Mesothelial cell of epicardium (in vitro differentiated cells): ENCODE measurements around the gene VPS16. TPM values are rescaled to one million over a fixed set of nuclear protein-coding genes. Genes with fewer than 3 reads are reported as not detected.
"Not testable (repeated sequence)": the region's sequence is repeated elsewhere in the genome, so short reads cannot be mapped to it uniquely, and the experiment has no call there.

Source experiments
- DNase-seq, 2 experiments: peaks; one replicate each; pipeline ENCODE4 v3.0.0; 2021; ENCODE audit warnings: low spot score in 2 of 2; ENCODE audit not compliant: unreplicated experiment in 2 of 2
- H3K27ac Mint-ChIP-seq: 2 replicates; pipeline ENCODE4 v1.8.0; 2021; ENCODE audit warnings: mixed read lengths
- H3K27me3 Mint-ChIP-seq: 2 replicates; pipeline ENCODE4 v1.8.0; 2021; ENCODE audit warnings: low read depth, mixed read lengths
- H3K36me3 Mint-ChIP-seq: 2 replicates; pipeline ENCODE4 v1.8.0; 2021; ENCODE audit warnings: mixed read lengths
- H3K4me1 Mint-ChIP-seq: 2 replicates; pipeline ENCODE4 v1.8.0; 2021; ENCODE audit warnings: mixed read lengths
- H3K4me3 Mint-ChIP-seq: 2 replicates; pipeline ENCODE4 v1.8.0; 2021; ENCODE audit warnings: mild to moderate bottlenecking, moderate library complexity, mixed read lengths
- H3K9me3 Mint-ChIP-seq: 2 replicates; pipeline ENCODE4 v1.8.0; 2021; ENCODE audit warnings: mixed read lengths
- total RNA-seq: library from RNA; stranded (reverse); gene quantifications from 3 replicates; pipeline ENCODE4 v1.2.1, GENCODE V29; 2021
- TF ChIP-seq, protein P1 (sequence below): fragments of 200-600 bp; sonication (generic); IDR thresholded peaks from one replicate; pipeline ENCODE4 v1.5.0; 2021; ENCODE audit warnings: antibody characterized with exemption; ENCODE audit not compliant: unreplicated experiment

The VPS16 gene
- total RNA-seq, 1 donor from 2014 or later = 51.6 TPM

DNA sequence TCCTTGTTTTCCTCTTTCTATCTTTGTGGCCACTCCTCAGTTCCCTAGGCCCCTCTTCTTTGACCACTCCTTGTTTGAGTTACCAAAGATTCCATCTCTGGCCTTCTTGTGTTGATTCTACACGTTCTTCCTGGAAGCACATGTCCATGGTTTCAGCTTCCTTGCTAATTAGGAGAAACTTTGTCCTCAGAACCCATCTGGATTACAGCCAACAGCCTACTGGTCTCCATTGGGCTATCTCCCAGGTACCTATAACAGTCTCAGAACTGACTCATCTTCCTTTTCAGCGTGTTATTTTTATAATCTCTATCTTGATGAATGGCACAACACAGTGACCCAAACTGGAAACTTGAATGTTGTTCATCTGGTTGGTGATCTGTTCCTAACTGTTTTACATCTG lies 50.2 kb downstream of the VPS16 start:
- H3K9me3 Mint-ChIP-seq = peaks cover 3% of the 10 kb centered on the region
- H3K27me3 Mint-ChIP-seq = no peaks in the 10 kb centered on the region
- no peak overlapping the region for H3K4me3 Mint-ChIP-seq
- peaks cover 22% of the 10 kb centered on the region for H3K4me1 Mint-ChIP-seq
- no peak for DNase-seq
- H3K27ac Mint-ChIP-seq = peak overlapping the region; percentile 8
- TF ChIP-seq, protein P1, sequence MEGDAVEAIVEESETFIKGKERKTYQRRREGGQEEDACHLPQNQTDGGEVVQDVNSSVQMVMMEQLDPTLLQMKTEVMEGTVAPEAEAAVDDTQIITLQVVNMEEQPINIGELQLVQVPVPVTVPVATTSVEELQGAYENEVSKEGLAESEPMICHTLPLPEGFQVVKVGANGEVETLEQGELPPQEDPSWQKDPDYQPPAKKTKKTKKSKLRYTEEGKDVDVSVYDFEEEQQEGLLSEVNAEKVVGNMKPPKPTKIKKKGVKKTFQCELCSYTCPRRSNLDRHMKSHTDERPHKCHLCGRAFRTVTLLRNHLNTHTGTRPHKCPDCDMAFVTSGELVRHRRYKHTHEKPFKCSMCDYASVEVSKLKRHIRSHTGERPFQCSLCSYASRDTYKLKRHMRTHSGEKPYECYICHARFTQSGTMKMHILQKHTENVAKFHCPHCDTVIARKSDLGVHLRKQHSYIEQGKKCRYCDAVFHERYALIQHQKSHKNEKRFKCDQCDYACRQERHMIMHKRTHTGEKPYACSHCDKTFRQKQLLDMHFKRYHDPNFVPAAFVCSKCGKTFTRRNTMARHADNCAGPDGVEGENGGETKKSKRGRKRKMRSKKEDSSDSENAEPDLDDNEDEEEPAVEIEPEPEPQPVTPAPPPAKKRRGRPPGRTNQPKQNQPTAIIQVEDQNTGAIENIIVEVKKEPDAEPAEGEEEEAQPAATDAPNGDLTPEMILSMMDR = no peak
- H3K36me3 Mint-ChIP-seq = peaks cover 6% of the 10 kb centered on the region

DNA sequence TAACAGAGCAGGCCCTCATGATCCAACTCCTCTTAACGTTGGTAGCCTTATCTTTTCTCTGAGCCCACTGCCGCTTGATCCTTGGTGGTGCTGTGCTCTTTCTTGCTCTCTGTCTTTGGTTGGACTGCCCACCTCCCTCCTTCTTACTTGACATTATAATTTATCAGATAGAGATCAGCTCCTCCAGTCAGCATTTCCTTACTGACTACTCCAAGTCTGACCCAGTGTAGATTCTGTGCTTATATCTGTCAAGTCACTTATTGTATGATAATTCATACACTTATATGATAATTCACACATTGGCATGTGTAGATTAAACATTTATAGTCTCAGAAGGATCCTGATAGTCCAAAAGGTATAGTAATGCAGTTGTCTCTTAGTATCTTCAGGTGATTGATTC lies 50.8 kb downstream of the VPS16 start:
- no peak overlapping the region for H3K27ac Mint-ChIP-seq
- peaks cover 22% of the 10 kb centered on the region for H3K4me1 Mint-ChIP-seq
- H3K4me3 Mint-ChIP-seq = no peak overlapping the region
- TF ChIP-seq, protein P1 = no peak
- no peak for DNase-seq
- H3K27me3 Mint-ChIP-seq = no peaks in the 10 kb centered on the region
- H3K36me3 Mint-ChIP-seq = peaks cover 9% of the 10 kb centered on the region
- H3K9me3 Mint-ChIP-seq = peaks cover 4% of the 10 kb centered on the region

DNA sequence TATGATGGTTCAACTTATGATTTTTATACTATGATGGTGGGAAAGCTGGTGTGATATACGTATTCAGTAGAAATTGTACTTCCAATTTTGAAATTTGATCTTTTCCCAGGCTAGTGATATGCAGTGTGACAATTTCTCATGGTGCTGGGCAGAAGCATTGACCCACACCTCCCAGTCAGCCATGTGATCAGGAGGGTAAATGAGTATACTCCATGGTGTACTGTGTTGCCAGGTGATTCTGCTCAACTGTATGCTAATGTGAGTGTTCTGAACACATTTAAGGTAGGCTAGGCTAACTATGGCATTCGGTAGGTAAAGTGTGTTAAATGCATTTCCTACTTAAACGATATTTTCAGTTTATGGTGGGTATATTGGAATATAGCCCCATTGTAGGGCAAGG lies 51.8 kb downstream of the VPS16 start:
- Mint-ChIP-seq H3K4me3 (no peak overlapping the region), H3K27me3 (no peaks in the 10 kb centered on the region), H3K4me1 (peaks cover 22% of the 10 kb centered on the region), H3K27ac (no peak overlapping the region), H3K36me3 (peaks cover 16% of the 10 kb centered on the region), H3K9me3 (peaks cover 11% of the 10 kb centered on the region)
- TF ChIP-seq, protein P1 = no peak
- no peak for DNase-seq

DNA sequence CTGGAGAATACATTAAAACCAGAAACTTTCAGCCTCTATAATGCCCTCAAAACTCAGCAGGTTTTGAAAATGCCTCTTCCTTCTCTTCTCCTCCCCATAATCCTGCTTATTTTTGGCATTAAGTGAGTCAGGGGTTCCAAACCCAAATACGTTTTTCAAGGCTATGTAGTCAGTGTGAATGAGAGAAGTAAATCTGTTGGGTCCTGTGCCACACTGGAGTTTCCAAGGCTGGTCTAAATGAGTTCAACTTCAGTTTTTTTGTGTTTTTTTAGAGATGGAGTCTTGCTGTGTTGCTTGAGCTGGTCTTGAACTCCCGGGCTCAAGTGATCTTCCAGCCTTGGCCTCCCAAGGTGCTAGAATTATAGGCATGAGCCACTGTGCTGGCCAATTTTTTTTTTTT lies 53.7 kb downstream of the VPS16 start:
- Mint-ChIP-seq H3K36me3 (peaks cover 16% of the 10 kb centered on the region), H3K27ac (no peak overlapping the region), H3K4me3 (no peak overlapping the region), H3K4me1 (peaks cover 17% of the 10 kb centered on the region), H3K9me3 (peaks cover 11% of the 10 kb centered on the region), H3K27me3 (no peaks in the 10 kb centered on the region)
- no peak for DNase-seq
- TF ChIP-seq, protein P1 = no peak

DNA sequence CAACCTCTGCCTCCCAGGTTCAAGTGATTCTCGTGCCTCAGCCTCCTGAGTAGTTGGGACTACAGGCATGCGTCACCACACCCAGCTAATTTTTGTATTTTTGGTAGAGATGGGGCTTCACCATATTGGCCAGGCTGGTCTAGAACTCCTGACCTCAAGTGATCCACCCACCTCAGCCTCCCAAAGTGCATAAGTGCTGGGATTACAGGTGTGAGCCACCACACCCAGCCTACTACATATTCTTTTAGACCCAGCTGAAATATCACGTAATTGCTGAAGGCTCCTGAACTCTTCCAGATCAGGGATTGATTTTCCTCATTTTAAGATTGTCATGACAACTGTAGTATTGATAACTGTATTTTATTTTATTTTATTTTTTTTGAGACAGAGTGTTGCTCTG lies 54.6 kb downstream of the VPS16 start:
- H3K27ac Mint-ChIP-seq, H3K27me3 Mint-ChIP-seq, H3K4me3 Mint-ChIP-seq, DNase-seq: not testable (repeated sequence)
- Mint-ChIP-seq H3K9me3 (peaks cover 11% of the 10 kb centered on the region), H3K4me1 (peaks cover 12% of the 10 kb centered on the region), H3K36me3 (peaks cover 17% of the 10 kb centered on the region)

DNA sequence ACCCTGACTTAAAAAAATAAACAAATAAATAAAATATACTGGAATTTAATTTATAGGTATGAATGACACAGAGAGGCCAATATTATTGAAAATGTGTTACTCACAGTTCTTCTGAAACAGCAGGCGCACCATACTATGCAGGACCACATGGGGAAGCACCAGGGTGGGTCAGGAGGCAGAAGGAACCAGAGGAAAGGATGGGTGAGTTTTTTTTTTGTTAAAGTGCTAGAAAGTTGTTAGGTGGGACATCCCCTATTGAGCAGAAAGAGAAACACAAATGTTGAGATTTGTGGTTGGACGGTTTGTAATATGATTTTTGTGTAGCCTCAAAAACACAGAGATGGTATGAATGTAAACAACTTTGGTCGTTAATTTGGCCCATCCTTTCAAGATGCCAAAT lies 58.7 kb downstream of the VPS16 start:
- peaks cover 11% of the 10 kb centered on the region for H3K9me3 Mint-ChIP-seq

More for the DNA sequence above, 58.7 kb downstream of the VPS16 start:
- no peaks in the 10 kb centered on the region for H3K27me3 Mint-ChIP-seq
- peaks cover 16% of the 10 kb centered on the region for H3K36me3 Mint-ChIP-seq
- no peak overlapping the region for H3K27ac Mint-ChIP-seq
- H3K4me1 Mint-ChIP-seq = no peaks in the 10 kb centered on the region
- H3K4me3 Mint-ChIP-seq = no peak overlapping the region
- DNase-seq = no peak
- TF ChIP-seq, protein P1 = no peak
